K562 (cell line): ENCODE results near the gene PLEKHH3.

Source experiments
- C11orf30 ChIP-seq: fragments of 450-650 bp; IDR thresholded peaks from 2 replicates; pipeline ENCODE4 v1.6.1; 2016; ENCODE audit warnings: low read depth, mild to moderate bottlenecking
- CTBP1 ChIP-seq: fragments of 450-650 bp; IDR thresholded peaks from 2 replicates; pipeline ENCODE4 v1.6.1; 2016; ENCODE audit warnings: borderline replicate concordance
- CTCF ChIP-seq, 3 experiments: IDR thresholded peaks in 2 of 3; conservative IDR thresholded peaks in 1 of 3; 2 replicates each; pipeline ENCODE4 v1.5.1; 2011 to 2012; ENCODE audit warnings: low read length in 3 of 3, mild to moderate bottlenecking in 3 of 3, control low read depth in 2 of 3, improper control_type of control experiment in 1 of 3, inconsistent platforms in 1 of 3, low read depth in 1 of 3, mixed read lengths in 1 of 3, moderate library complexity in 1 of 3; ENCODE audit not compliant: insufficient read depth in 2 of 3
- DPF2 ChIP-seq: fragments of 450-650 bp; IDR thresholded peaks from 2 replicates; pipeline ENCODE4 v1.6.1; 2016
- MAFK ChIP-seq: IDR thresholded peaks from 2 replicates; pipeline ENCODE4 v1.6.1; 2011; ENCODE audit warnings: low read length, improper control_type of control experiment
- NFE2L1 ChIP-seq: fragments of 450-650 bp; IDR thresholded peaks from 2 replicates; pipeline ENCODE4 v1.6.1; 2016; ENCODE audit warnings: missing genetic modification characterization, low read depth, mild to moderate bottlenecking, missing compliant biosample characterization, moderate library complexity, borderline replicate concordance
- PTBP1 ChIP-seq: fragments of 200-400 bp; formaldehyde crosslinking; IDR thresholded peaks from 2 replicates; pipeline ENCODE4 v1.6.1; 2017; ENCODE audit warnings: low read depth, low read length
- SMARCC2 ChIP-seq: fragments of 450-650 bp; IDR thresholded peaks from 2 replicates; pipeline ENCODE4 v1.6.1; 2017; ENCODE audit warnings: antibody characterized with exemption, moderate library complexity, mild to moderate bottlenecking, low read depth
- TBP ChIP-seq: optimal IDR thresholded peaks from 2 replicates; pipeline ENCODE3; 2011; ENCODE audit warnings: low read depth, low read length, improper control_type of control experiment
- ZNF507 ChIP-seq: conservative IDR thresholded peaks from 2 replicates; pipeline ENCODE4 v1.6.1; 2017; ENCODE audit warnings: missing genetic modification characterization, missing compliant biosample characterization
- TF ChIP-seq, protein P1 (sequence below), 2 experiments: fragments of 450-650 bp in 1 of 2; IDR thresholded peaks; 2 replicates each; pipeline ENCODE4 v1.6.1; 2011 to 2017; ENCODE audit warnings: low read depth in 2 of 2, antibody characterized with exemption in 1 of 2, borderline replicate concordance in 1 of 2, low read length in 1 of 2, mild to moderate bottlenecking in 1 of 2, mixed read lengths in 1 of 2; ENCODE audit not compliant: control insufficient read depth in 1 of 2

DNA sequence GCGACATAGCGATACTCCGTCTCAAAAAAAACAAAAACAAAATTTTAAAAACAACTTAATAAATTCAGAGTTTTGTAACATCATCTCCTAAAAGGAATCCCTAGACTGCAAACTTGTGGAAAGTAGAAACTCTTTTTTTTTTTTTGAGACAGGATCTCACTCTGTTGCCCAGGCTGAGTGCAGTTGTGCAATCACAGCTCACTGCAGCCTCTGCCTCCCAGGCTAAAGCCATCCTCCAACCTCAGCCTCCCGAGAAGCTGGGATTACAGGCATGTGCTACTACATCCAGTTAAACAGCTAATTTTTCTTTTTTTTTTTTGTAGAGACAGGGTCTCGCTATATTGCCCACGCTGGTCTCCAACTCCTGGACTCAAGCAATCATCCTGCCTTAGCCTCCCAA lies 48.3 kb upstream of the PLEKHH3 start:
- TF ChIP-seq, protein P1, sequence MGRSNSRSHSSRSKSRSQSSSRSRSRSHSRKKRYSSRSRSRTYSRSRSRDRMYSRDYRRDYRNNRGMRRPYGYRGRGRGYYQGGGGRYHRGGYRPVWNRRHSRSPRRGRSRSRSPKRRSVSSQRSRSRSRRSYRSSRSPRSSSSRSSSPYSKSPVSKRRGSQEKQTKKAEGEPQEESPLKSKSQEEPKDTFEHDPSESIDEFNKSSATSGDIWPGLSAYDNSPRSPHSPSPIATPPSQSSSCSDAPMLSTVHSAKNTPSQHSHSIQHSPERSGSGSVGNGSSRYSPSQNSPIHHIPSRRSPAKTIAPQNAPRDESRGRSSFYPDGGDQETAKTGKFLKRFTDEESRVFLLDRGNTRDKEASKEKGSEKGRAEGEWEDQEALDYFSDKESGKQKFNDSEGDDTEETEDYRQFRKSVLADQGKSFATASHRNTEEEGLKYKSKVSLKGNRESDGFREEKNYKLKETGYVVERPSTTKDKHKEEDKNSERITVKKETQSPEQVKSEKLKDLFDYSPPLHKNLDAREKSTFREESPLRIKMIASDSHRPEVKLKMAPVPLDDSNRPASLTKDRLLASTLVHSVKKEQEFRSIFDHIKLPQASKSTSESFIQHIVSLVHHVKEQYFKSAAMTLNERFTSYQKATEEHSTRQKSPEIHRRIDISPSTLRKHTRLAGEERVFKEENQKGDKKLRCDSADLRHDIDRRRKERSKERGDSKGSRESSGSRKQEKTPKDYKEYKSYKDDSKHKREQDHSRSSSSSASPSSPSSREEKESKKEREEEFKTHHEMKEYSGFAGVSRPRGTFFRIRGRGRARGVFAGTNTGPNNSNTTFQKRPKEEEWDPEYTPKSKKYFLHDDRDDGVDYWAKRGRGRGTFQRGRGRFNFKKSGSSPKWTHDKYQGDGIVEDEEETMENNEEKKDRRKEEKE (IDR thresholded peaks at IDR 0.05; ENCODE audit: borderline replicate concordance in 1 of 2, control insufficient read depth in 1 of 2, low read depth in 2 of 2, low read length in 1 of 2), result no peak
- no peak for TF ChIP-seq PTBP1
- TF ChIP-seq ZNF507, result no peak
- TF ChIP-seq SMARCC2, result no peak
- TF ChIP-seq CTCF (IDR thresholded peaks at IDR 0.05 in 2 of 3, conservative IDR thresholded peaks at IDR 0.05 in 1 of 3; ENCODE audit: insufficient read depth in 2 of 3, low read depth in 1 of 3, low read length in 3 of 3), result no peak
- no peak for TF ChIP-seq MAFK
- TF ChIP-seq CTBP1, result no peak
- TF ChIP-seq NFE2L1, result no peak
- no peak for TF ChIP-seq C11orf30
- TF ChIP-seq TBP, result no peak
- no peak for TF ChIP-seq DPF2
